Kidney epithelial cell (primary cell): ENCODE data around the gene GALR2. TPM values are rescaled to one million over a fixed set of nuclear protein-coding genes. Genes with fewer than 3 reads are reported as not detected.
"Not testable (repeated sequence)": the region's sequence is repeated elsewhere in the genome, so short reads cannot be mapped to it uniquely, and the experiment has no call there.

Experiments used
- DNase-seq: peaks from one replicate; pipeline ENCODE4 v3.0.0-alpha.2; 2010; ENCODE audit warnings: low read depth
- H3K27me3 ChIP-seq: 2 replicates; pipeline ENCODE4 v1.6.0; 2011; ENCODE audit warnings: low read length; ENCODE audit not compliant: control insufficient read depth, insufficient read depth
- H3K36me3 ChIP-seq: 2 replicates; pipeline ENCODE4 v1.5.1; 2011; ENCODE audit warnings: low read length; ENCODE audit not compliant: control insufficient read depth, insufficient read depth
- H3K4me3 ChIP-seq: 2 replicates; pipeline ENCODE4 v1.5.1; 2011; ENCODE audit warnings: low read depth, mild to moderate bottlenecking, control low read depth, low read length
- CTCF ChIP-seq: IDR thresholded peaks from 2 replicates; pipeline ENCODE4 v1.5.1; 2011; ENCODE audit warnings: mild to moderate bottlenecking, moderate library complexity, low read length, control low read depth, inconsistent platforms; ENCODE audit not compliant: insufficient read depth, poor library complexity, severe bottlenecking
- total RNA-seq: library from RNA; depleted of rRNA; stranded (reverse); fragments of >200 nt; gene quantifications from 2 replicates; pipeline ENCODE4 v1.2.3, GENCODE V29; 2015

The GALR2 gene
- total RNA-seq, 1 donor from 2014 or later: 0.33 TPM

GRCh38 chr17:76039121-76039520 lies 35.5 kb upstream of the GALR2 start:
- no peak for TF ChIP-seq CTCF
- H3K27me3 ChIP-seq: no peaks in the 10 kb centered on the region
- H3K36me3 ChIP-seq: peaks cover 2% of the 10 kb centered on the region
- no peak overlapping the region for H3K4me3 ChIP-seq
- DNase-seq: no peak

GRCh38 chr17:76040376-76040775 lies 34.2 kb upstream of the GALR2 start:
- peaks cover 2% of the 10 kb centered on the region for H3K36me3 ChIP-seq
- no peak for DNase-seq
- H3K27me3 ChIP-seq: no peaks in the 10 kb centered on the region
- no peak for TF ChIP-seq CTCF
- no peak overlapping the region for H3K4me3 ChIP-seq

- H3K27me3 ChIP-seq, H3K36me3 ChIP-seq: not testable (repeated sequence)
These were observed 31.7 kb upstream of the GALR2 start for GRCh38 chr17:76042868-76043267.

GRCh38 chr17:76044475-76045007 lies 30.0 kb upstream of the GALR2 start:
- DNase-seq, H3K36me3 ChIP-seq, H3K27me3 ChIP-seq, H3K4me3 ChIP-seq: not testable (repeated sequence)

More at GRCh38 chr17:76042868-76043267, 31.7 kb upstream of the GALR2 start:
- not testable (repeated sequence) for DNase-seq, H3K4me3 ChIP-seq

GRCh38 chr17:76046064-76046463 lies 28.5 kb upstream of the GALR2 start:
- TF ChIP-seq CTCF: no peak
- no peaks in the 10 kb centered on the region for H3K27me3 ChIP-seq
- peaks cover 5% of the 10 kb centered on the region for H3K36me3 ChIP-seq
- DNase-seq: no peak
- no peak overlapping the region for H3K4me3 ChIP-seq

GRCh38 chr17:76048025-76048605 lies 26.5 kb upstream of the GALR2 start:
- H3K27me3 ChIP-seq: no peaks in the 10 kb centered on the region
- H3K36me3 ChIP-seq: peaks cover 5% of the 10 kb centered on the region
- no peak for DNase-seq
- no peak for TF ChIP-seq CTCF
- H3K4me3 ChIP-seq: no peak overlapping the region

GRCh38 chr17:76048711-76049110 lies 25.9 kb upstream of the GALR2 start:
- H3K4me3 ChIP-seq: no peak overlapping the region
- no peak for TF ChIP-seq CTCF
- DNase-seq: no peak
- no peaks in the 10 kb centered on the region for H3K27me3 ChIP-seq
- peaks cover 6% of the 10 kb centered on the region for H3K36me3 ChIP-seq
